ENCODE results near the gene RPS10. TPM values are rescaled to one million over a fixed set of nuclear protein-coding genes. Genes with fewer than 3 reads are reported as not detected.

RPS10 gene
- total RNA-seq, 4 donors from 2014 or later, result 983 to 4,649 (median 2,673) TPM

- intact Hi-C loops (cut with DNase I), result no loop called here
- WGBS, 2 donors, result no CpG with 5 or more reads among the region's 3 CpGs
- TF ChIP-seq POLR2A (IDR thresholded peaks at IDR 0.05), result no peak
- TF ChIP-seq, protein P1, sequence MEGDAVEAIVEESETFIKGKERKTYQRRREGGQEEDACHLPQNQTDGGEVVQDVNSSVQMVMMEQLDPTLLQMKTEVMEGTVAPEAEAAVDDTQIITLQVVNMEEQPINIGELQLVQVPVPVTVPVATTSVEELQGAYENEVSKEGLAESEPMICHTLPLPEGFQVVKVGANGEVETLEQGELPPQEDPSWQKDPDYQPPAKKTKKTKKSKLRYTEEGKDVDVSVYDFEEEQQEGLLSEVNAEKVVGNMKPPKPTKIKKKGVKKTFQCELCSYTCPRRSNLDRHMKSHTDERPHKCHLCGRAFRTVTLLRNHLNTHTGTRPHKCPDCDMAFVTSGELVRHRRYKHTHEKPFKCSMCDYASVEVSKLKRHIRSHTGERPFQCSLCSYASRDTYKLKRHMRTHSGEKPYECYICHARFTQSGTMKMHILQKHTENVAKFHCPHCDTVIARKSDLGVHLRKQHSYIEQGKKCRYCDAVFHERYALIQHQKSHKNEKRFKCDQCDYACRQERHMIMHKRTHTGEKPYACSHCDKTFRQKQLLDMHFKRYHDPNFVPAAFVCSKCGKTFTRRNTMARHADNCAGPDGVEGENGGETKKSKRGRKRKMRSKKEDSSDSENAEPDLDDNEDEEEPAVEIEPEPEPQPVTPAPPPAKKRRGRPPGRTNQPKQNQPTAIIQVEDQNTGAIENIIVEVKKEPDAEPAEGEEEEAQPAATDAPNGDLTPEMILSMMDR (IDR thresholded peaks at IDR 0.05), result no peak
Observed at GRCh38 chr6:34469499-34469898, 43.6 kb upstream of the RPS10 start.

DNA sequence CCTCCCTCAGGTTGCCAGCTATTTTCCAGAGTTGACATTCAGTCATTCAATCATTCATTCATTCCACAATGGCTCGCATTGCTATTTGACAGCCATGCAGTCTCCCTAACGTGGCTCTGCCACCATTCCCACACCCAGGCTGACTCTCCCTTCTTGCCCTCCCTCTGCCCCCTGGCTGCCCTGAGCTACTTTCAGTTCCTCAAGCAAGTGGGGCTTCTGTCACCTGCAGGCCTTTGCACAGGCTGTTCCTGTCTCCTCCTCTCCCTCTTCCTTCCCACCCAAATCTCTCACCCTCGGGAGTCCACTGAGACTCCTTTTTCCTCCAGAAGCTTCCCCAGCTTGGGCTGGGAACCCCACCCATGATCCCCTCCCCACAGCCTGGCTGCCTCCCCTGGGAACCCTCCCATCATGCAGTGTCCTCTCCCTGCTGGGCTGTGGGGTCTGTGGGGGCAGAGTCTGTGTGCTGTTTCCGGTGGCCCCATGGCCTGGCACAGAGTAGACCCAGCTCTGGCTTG is 42.6 kb upstream of the RPS10 start:
- no peak for DNase-seq
- WGBS, 2 donors, result 76 to 84% methylated on average over 4 of the region's 4 CpGs
- TF ChIP-seq POLR2A (IDR thresholded peaks at IDR 0.05), result no peak
- TF ChIP-seq, protein P1 (IDR thresholded peaks at IDR 0.05), result no peak

More at GRCh38 chr6:34469499-34469898, 43.6 kb upstream of the RPS10 start:
- Histone ChIP-seq H3K27ac (no peak overlapping the region), H3K36me3 (no peaks in the 10 kb centered on the region), H3K4me1 (peaks cover 8 to 14% (median 8%) of the 10 kb centered on the region in 3 donors), H3K27me3 (peaks cover 0 to 32% (median 2%) of the 10 kb centered on the region in 4 donors), H3K4me3 (no peak overlapping the region), H3K9me3 (no peaks in the 10 kb centered on the region)
- DNase-seq, result no peak

GRCh38 chr6:34466242-34467185 is 40.6 kb upstream of the RPS10 start:
- Histone ChIP-seq H3K4me3 (peak overlapping the region in 3 of 4 donors; percentile 23 to 64 (median 42)), H3K27ac (no peak overlapping the region), H3K4me1 (peaks cover 8 to 19% (median 8%) of the 10 kb centered on the region in 3 donors), H3K9me3 (no peaks in the 10 kb centered on the region), H3K36me3 (no peaks in the 10 kb centered on the region), H3K27me3 (peaks cover 0 to 48% (median 2%) of the 10 kb centered on the region in 4 donors)
- WGBS, 2 donors, result 63 to 100% methylated on average over 1 to 9 of the region's 28 CpGs
- no peak for DNase-seq
- TF ChIP-seq, protein P1 (IDR thresholded peaks at IDR 0.05), result no peak
- no peak for TF ChIP-seq POLR2A (IDR thresholded peaks at IDR 0.05)
- intact Hi-C loops (cut with DNase I), result no loop called here

More for the DNA sequence above, 42.6 kb upstream of the RPS10 start:
- H3K4me3 ChIP-seq, result no peak overlapping the region
- H3K36me3 ChIP-seq, result no peaks in the 10 kb centered on the region
- H3K4me1 ChIP-seq, result peaks cover 8 to 14% (median 8%) of the 10 kb centered on the region in 3 donors
- no peak overlapping the region for H3K27ac ChIP-seq
- intact Hi-C loops (cut with DNase I), result no loop called here
- peaks cover 0 to 43% (median 2%) of the 10 kb centered on the region in 4 donors for H3K27me3 ChIP-seq
- H3K9me3 ChIP-seq, result no peaks in the 10 kb centered on the region

- H3K9me3 ChIP-seq, result no peaks in the 10 kb centered on the region
- DNase-seq, result no peak
- peaks cover 8 to 19% (median 8%) of the 10 kb centered on the region in 3 donors for H3K4me1 ChIP-seq
- TF ChIP-seq POLR2A (IDR thresholded peaks at IDR 0.05), result no peak
- TF ChIP-seq, protein P1 (IDR thresholded peaks at IDR 0.05), result no peak
- H3K4me3 ChIP-seq, result peak within 1 kb of the TSS; percentile 13 to 64 (median 32)
- peaks cover 0 to 50% (median 2%) of the 10 kb centered on the region in 4 donors for H3K27me3 ChIP-seq
- intact Hi-C loops (cut with DNase I), result no loop called here
- no peaks in the 10 kb centered on the region for H3K36me3 ChIP-seq
- WGBS, 2 donors, result 0 to 16% methylated on average over 1 to 18 of the region's 67 CpGs
- no peak within 1 kb of the TSS for H3K27ac ChIP-seq
Observed at GRCh38 chr6:34465531-34466241, 39.8 kb upstream of the RPS10 start, which contains the start of gene PACSIN1. Gene PACSIN1, plus strand, starts transcription at chr6:34466076. Its CDS starts 60,230 bp downstream, at chr6:34526306.
